ENCODE results near the gene LYRM9.
"Not testable (repeated sequence)": the region's sequence is repeated elsewhere in the genome, so short reads cannot be mapped to it uniquely, and the experiment has no call there.

Gene LYRM9

GRCh38 chr17:27858621-27859305, 34.4 kb downstream of the LYRM9 start:
- no peak for DNase-seq (ENCODE audit: low spot score)
- TF ChIP-seq, protein P1, sequence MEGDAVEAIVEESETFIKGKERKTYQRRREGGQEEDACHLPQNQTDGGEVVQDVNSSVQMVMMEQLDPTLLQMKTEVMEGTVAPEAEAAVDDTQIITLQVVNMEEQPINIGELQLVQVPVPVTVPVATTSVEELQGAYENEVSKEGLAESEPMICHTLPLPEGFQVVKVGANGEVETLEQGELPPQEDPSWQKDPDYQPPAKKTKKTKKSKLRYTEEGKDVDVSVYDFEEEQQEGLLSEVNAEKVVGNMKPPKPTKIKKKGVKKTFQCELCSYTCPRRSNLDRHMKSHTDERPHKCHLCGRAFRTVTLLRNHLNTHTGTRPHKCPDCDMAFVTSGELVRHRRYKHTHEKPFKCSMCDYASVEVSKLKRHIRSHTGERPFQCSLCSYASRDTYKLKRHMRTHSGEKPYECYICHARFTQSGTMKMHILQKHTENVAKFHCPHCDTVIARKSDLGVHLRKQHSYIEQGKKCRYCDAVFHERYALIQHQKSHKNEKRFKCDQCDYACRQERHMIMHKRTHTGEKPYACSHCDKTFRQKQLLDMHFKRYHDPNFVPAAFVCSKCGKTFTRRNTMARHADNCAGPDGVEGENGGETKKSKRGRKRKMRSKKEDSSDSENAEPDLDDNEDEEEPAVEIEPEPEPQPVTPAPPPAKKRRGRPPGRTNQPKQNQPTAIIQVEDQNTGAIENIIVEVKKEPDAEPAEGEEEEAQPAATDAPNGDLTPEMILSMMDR (IDR thresholded peaks at IDR 0.05; ENCODE audit: extremely low read depth, missing control alignments): no peak

DNA sequence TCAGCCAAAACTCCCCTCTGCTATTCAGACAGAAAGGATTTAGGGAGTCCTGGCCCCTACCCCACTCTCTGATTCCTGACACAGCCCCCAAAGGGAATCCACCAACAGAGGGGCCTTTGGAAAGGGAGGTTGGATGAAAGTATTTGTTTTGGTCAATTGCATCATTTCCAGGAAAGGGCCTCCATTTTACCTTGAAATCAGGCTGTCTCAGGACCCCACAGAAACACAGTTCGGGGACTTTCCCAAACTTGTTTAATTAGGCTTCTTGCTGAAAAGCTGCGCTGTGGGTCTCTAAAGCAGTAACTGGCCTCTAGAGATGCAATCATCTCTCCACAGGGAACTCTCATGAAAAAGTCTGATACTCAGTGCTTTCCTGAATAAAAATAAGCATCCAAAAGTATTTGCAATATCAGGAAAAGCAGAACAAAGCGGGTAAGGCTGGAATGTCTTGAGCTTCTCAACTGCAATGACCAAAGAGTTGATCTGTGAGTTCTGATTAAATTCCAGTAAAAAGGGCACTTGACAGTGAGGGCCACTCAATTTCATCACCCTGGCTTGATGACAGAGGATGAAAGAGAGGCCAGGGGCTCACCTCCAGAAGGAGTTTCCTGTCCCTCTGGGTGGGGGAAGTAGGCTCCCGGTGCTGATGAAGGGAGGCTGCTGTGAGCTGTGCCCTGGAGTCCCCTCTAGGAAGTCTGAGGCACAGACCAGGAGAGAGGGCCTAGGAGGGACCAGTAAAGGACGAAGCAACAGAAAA, 36.3 kb downstream of the LYRM9 start:
- TF ChIP-seq, protein P1 (IDR thresholded peaks at IDR 0.05; ENCODE audit: extremely low read depth, missing control alignments): no peak
- no peak for DNase-seq (ENCODE audit: low spot score)

DNA sequence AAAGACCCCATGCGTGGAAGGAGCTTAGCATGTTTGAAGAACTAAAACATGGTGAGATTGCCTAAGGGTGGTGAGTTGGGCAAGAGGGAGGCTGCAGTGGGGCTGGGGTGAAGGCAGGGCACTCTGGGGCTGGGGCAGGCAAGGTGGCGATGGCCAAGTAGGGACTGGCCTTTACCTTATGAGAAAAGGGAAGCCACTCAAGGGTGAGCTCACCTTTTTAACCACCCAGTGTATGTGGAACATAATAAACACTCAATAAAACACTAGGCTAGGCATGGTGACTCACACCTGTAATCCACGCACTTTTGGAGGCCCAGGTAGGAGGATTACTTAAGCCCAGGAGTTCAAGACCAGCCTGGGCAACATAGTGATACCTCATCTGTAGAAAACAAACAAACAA, 37.7 kb downstream of the LYRM9 start:
- DNase-seq (ENCODE audit: low spot score): no peak
- TF ChIP-seq, protein P1 (IDR thresholded peaks at IDR 0.05; ENCODE audit: extremely low read depth, missing control alignments): no peak

GRCh38 chr17:27854163-27854562, 39.0 kb downstream of the LYRM9 start:
- DNase-seq (ENCODE audit: low spot score): no peak
- TF ChIP-seq, protein P1 (IDR thresholded peaks at IDR 0.05; ENCODE audit: extremely low read depth, missing control alignments): no peak

GRCh38 chr17:27853091-27853490, 40.1 kb downstream of the LYRM9 start:
- no peak for DNase-seq (ENCODE audit: low spot score)
- TF ChIP-seq, protein P1 (IDR thresholded peaks at IDR 0.05; ENCODE audit: extremely low read depth, missing control alignments): no peak

- TF ChIP-seq, protein P1 (IDR thresholded peaks at IDR 0.05; ENCODE audit: extremely low read depth, missing control alignments): no peak
- no peak for DNase-seq (ENCODE audit: low spot score)
These were observed 43.5 kb downstream of the LYRM9 start for GRCh38 chr17:27849474-27850185.

GRCh38 chr17:27848931-27849330, 44.2 kb downstream of the LYRM9 start:
- DNase-seq (ENCODE audit: low spot score): no peak
- TF ChIP-seq, protein P1 (IDR thresholded peaks at IDR 0.05; ENCODE audit: extremely low read depth, missing control alignments): no peak

- DNase-seq (ENCODE audit: low spot score): not testable (repeated sequence)
These were observed 46.3 kb downstream of the LYRM9 start for GRCh38 chr17:27846808-27847307.

Measured in GM20000 (cell line).